OCI-LY1 (cell line): ENCODE measurements around the gene ZNRF3.

Experiments used
- H2AFZ ChIP-seq: fragments of 200-600 bp; sonication (generic), shearing (Covaris generic); 2 replicates; pipeline ENCODE4 v1.6.0; 2014; ENCODE audit warnings: antibody characterized with exemption, mild to moderate bottlenecking, low read length
- H3F3A ChIP-seq: fragments of 200-600 bp; sonication (generic), shearing (Covaris generic); 2 replicates; pipeline ENCODE4 v1.6.0; 2014; ENCODE audit warnings: mild to moderate bottlenecking, antibody characterized with exemption, low read length, moderate library complexity; ENCODE audit not compliant: insufficient read depth
- H3K27ac ChIP-seq: fragments of 200-600 bp; sonication (generic); 2 replicates; pipeline ENCODE4 v1.5.1; 2014; ENCODE audit warnings: low read length, mixed run types, mild to moderate bottlenecking, low read depth; ENCODE audit not compliant: poor library complexity, severe bottlenecking
- H3K27me3 ChIP-seq: fragments of 200-600 bp; sonication (generic); 2 replicates; pipeline ENCODE4 v1.6.0; 2014; ENCODE audit warnings: antibody characterized with exemption, mild to moderate bottlenecking, low read length, moderate library complexity; ENCODE audit not compliant: insufficient read depth
- H3K36me3 ChIP-seq: fragments of 200-600 bp; sonication (generic); 2 replicates; pipeline ENCODE4 v1.6.1; 2014; ENCODE audit warnings: mild to moderate bottlenecking, antibody characterized with exemption, low read length, moderate library complexity, mixed read lengths; ENCODE audit not compliant: insufficient read depth
- H3K4me1 ChIP-seq: fragments of 200-600 bp; sonication (generic); 2 replicates; pipeline ENCODE4 v1.5.1; 2014; ENCODE audit warnings: mild to moderate bottlenecking, low read length, moderate library complexity; ENCODE audit not compliant: insufficient read depth, severe bottlenecking
- H3K4me2 ChIP-seq: fragments of 200-600 bp; sonication (generic), shearing (Covaris generic); 2 replicates; pipeline ENCODE4 v1.6.1; 2014; ENCODE audit warnings: low read length
- H3K4me3 ChIP-seq: fragments of 200-600 bp; sonication (generic); 2 replicates; pipeline ENCODE4 v1.5.1; 2014; ENCODE audit warnings: low read length, low read depth, mild to moderate bottlenecking, mixed read lengths; ENCODE audit not compliant: poor library complexity, severe bottlenecking
- H3K79me2 ChIP-seq: fragments of 200-600 bp; shearing (Covaris generic); 2 replicates; pipeline ENCODE4 v1.6.1; 2016; ENCODE audit warnings: mixed run types, low read length, mixed read lengths; ENCODE audit not compliant: insufficient read depth
- H3K9ac ChIP-seq: fragments of 200-600 bp; sonication (generic), shearing (Covaris generic); 2 replicates; pipeline ENCODE4 v1.6.1; 2014; ENCODE audit warnings: mild to moderate bottlenecking, low read length, mixed read lengths
- H3K9me2 ChIP-seq: fragments of 200-600 bp; sonication (generic), shearing (Covaris generic); 2 replicates; pipeline ENCODE4 v1.6.1; 2014; ENCODE audit warnings: low read depth, mild to moderate bottlenecking, low read length, mixed read lengths
- H3K9me3 ChIP-seq: fragments of 200-600 bp; shearing (Covaris generic); 2 replicates; pipeline ENCODE4 v1.6.1; 2014; ENCODE audit warnings: low read length, mixed read lengths
- H4K20me1 ChIP-seq: fragments of 200-600 bp; sonication (generic), shearing (Covaris generic); 2 replicates; pipeline ENCODE4 v1.6.0; 2016; ENCODE audit warnings: mild to moderate bottlenecking, low read length; ENCODE audit not compliant: insufficient read depth
- CTCF ChIP-seq: fragments of 200-600 bp; sonication (generic), shearing (Covaris generic); IDR thresholded peaks from 2 replicates; pipeline ENCODE4 v1.5.1; 2017; ENCODE audit warnings: mild to moderate bottlenecking, antibody characterized with exemption, low read length, moderate library complexity, mixed read lengths
- EZH2 ChIP-seq: fragments of 200-600 bp; sonication (generic), shearing (Covaris generic); IDR thresholded peaks from 2 replicates; pipeline ENCODE4 v1.8.0; 2017; ENCODE audit warnings: borderline replicate concordance, mixed run types, mild to moderate bottlenecking, antibody characterized with exemption, low read length, moderate library complexity, mixed read lengths

ZNRF3 gene

DNA sequence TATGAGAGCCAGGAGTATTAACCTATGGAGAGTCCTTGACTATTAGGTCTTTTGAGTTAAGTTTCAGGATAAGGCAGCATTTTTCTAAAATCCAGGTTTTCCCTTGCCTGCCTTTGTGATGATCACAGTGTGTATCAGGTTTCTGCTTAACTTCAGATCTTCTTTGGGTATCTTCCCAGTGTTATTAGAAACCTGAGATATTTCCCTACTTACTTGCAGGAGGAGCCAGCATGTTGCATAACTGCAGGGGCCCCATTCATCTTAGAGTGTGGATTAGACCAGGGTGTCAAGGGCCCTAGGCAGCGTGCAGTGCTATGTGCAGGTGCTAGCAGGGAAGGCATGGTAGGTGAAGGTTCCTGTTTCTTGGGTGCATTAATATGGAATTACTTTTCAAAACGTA is 69.5 kb downstream of the ZNRF3 start:
- no peaks in the 10 kb centered on the region for H3K9me3 ChIP-seq
- H3K4me1 ChIP-seq = no peaks in the 10 kb centered on the region
- no peaks in the 10 kb centered on the region for H3K36me3 ChIP-seq
- H2AFZ ChIP-seq = no peak overlapping the region
- TF ChIP-seq CTCF (no peak), EZH2 (no peak)
- H3F3A ChIP-seq = no peaks in the 10 kb centered on the region
- H3K79me2 ChIP-seq = no peaks in the 10 kb centered on the region
- no peak overlapping the region for H3K27ac ChIP-seq
- no peaks in the 10 kb centered on the region for H3K9me2 ChIP-seq
- 0 out of 2 replicates have a peak, but pooled peaks cover 4% of the 10 kb centered on the region for H3K27me3 ChIP-seq
- H3K4me3 ChIP-seq = no peak overlapping the region
- H3K9ac ChIP-seq = no peak overlapping the region
- H4K20me1 ChIP-seq = no peaks in the 10 kb centered on the region
- H3K4me2 ChIP-seq = no peak overlapping the region

DNA sequence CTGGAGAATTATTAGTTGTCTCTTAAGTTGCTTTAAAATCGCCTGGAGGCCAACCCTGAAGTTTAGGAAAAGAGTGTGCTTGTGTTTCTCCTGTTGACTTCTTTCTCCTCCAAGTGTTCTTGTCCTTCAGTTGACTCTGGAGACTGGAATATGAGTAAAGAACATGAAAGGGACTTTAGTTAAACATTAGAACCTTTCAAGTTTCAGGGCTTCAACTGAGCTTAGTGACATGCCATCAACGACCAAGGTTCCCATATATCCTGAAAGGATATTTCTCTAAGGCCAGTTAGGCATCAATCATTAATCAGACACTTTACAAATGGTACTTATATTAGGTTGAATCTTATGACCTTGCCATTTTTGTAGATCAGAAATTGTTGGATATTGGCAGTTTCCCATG is 70.0 kb downstream of the ZNRF3 start:
- Histone ChIP-seq H2AFZ (no peak overlapping the region), H3K27me3 (0 out of 2 replicates have a peak, but pooled peaks cover 4% of the 10 kb centered on the region), H3K4me1 (no peaks in the 10 kb centered on the region), H3K9me2 (no peaks in the 10 kb centered on the region), H3K4me2 (no peak overlapping the region), H3K9me3 (no peaks in the 10 kb centered on the region), H4K20me1 (no peaks in the 10 kb centered on the region), H3K9ac (no peak overlapping the region), H3F3A (no peaks in the 10 kb centered on the region), H3K79me2 (no peaks in the 10 kb centered on the region), H3K36me3 (no peaks in the 10 kb centered on the region), H3K27ac (no peak overlapping the region), H3K4me3 (no peak overlapping the region)
- no peak for TF ChIP-seq EZH2
- no peak for TF ChIP-seq CTCF

GRCh38 chr22:28953976-28954880 is 70.9 kb downstream of the ZNRF3 start:
- H2AFZ ChIP-seq = no peak overlapping the region
- H3K9ac ChIP-seq = no peak overlapping the region
- no peak for TF ChIP-seq CTCF
- TF ChIP-seq EZH2 = no peak
- no peaks in the 10 kb centered on the region for H3F3A ChIP-seq
- H3K4me2 ChIP-seq = no peak overlapping the region
- no peaks in the 10 kb centered on the region for H3K79me2 ChIP-seq
- no peaks in the 10 kb centered on the region for H4K20me1 ChIP-seq
- H3K9me2 ChIP-seq = no peaks in the 10 kb centered on the region
- no peak overlapping the region for H3K4me3 ChIP-seq
- 0 out of 2 replicates have a peak, but pooled peaks cover 4% of the 10 kb centered on the region for H3K27me3 ChIP-seq
- H3K27ac ChIP-seq = no peak overlapping the region
- no peaks in the 10 kb centered on the region for H3K36me3 ChIP-seq
- H3K9me3 ChIP-seq = no peaks in the 10 kb centered on the region
- H3K4me1 ChIP-seq = no peaks in the 10 kb centered on the region
